NT2/D1 (cell line): Measurements from ENCODE around the gene CTNNA2.

Experiments used
- DNase-seq: peaks from one replicate; pipeline ENCODE4 v3.0.0-alpha.2; 2011; ENCODE audit warnings: low read depth, low spot score
- H3K27me3 ChIP-seq: 2 replicates; pipeline ENCODE4 v1.6.0; 2011; ENCODE audit warnings: mild to moderate bottlenecking; ENCODE audit not compliant: insufficient read length, insufficient read depth
- H3K36me3 ChIP-seq: 2 replicates; pipeline ENCODE4 v1.6.1; 2011; ENCODE audit warnings: mild to moderate bottlenecking, low read length, mixed read lengths; ENCODE audit not compliant: insufficient read depth, insufficient read length
- H3K4me1 ChIP-seq: 2 replicates; pipeline ENCODE4 v1.5.1; 2011; ENCODE audit not compliant: insufficient read depth, insufficient read length
- H3K4me3 ChIP-seq: 2 replicates; pipeline ENCODE4 v1.5.1; 2011; ENCODE audit warnings: low read depth; ENCODE audit not compliant: insufficient read length
- H3K9ac ChIP-seq: 2 replicates; pipeline ENCODE4 v1.6.0; 2011; ENCODE audit warnings: low read depth; ENCODE audit not compliant: insufficient read length
- H3K9me3 ChIP-seq: 2 replicates; pipeline ENCODE4 v1.5.1; 2011; ENCODE audit warnings: mild to moderate bottlenecking, low read length; ENCODE audit not compliant: insufficient read depth
- SUZ12 ChIP-seq: IDR thresholded peaks from 2 replicates; pipeline ENCODE4 v1.6.1; 2011; ENCODE audit not compliant: insufficient read length, insufficient read depth; ENCODE audit errors: extremely low read depth
- YY1 ChIP-seq: IDR thresholded peaks from 2 replicates; pipeline ENCODE4 v1.6.1; 2011; ENCODE audit not compliant: insufficient read length, insufficient read depth
- ZNF274 ChIP-seq: IDR thresholded peaks from 2 replicates; pipeline ENCODE4 v1.6.1; 2011; ENCODE audit warnings: mild to moderate bottlenecking, low read depth, low read length

Gene CTNNA2

DNA sequence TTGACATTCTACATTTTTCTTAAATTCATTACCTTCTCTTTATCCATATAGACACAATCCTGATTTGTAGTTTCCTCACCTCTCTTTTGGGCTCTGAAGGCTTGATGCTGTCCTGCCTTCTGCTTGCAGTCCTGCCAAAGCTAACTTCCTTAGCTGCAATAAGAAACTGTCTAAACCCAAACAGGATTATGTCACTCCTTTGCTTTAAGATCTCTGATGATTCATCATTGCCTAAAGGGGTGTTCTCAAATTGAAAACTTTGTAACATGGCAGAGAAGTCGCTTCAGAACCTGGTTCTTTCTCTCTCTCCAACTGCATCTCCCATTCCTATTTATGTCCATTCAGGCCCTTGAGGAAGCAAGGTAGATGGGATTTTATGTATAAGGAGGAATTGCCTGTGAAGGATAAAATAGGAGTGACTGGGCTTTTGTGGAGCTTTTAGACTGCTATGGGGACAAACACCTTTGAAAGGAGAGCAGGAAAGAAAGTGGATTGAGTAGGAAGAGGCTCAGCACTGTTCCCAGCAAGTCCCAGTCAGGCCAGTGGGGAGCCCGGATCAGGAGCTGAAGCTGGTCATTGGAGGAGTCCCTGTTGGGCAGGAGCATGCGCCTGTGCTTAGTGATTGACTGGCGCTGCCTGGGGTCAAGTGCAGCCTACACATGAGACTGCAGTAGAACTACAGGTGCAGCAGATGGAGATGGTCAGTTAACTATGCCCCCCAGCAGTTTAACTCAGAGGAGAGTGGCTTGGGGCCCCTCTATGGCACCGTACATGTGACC, 390.6 kb downstream of the CTNNA2 start:
- Histone ChIP-seq H3K9ac (no peak overlapping the region), H3K36me3 (no peaks in the 10 kb centered on the region), H3K9me3 (no peaks in the 10 kb centered on the region), H3K4me3 (no peak overlapping the region), H3K27me3 (no peaks in the 10 kb centered on the region), H3K4me1 (no peaks in the 10 kb centered on the region)
- TF ChIP-seq SUZ12 (no peak), YY1 (no peak), ZNF274 (no peak)
- DNase-seq, result no peak

DNA sequence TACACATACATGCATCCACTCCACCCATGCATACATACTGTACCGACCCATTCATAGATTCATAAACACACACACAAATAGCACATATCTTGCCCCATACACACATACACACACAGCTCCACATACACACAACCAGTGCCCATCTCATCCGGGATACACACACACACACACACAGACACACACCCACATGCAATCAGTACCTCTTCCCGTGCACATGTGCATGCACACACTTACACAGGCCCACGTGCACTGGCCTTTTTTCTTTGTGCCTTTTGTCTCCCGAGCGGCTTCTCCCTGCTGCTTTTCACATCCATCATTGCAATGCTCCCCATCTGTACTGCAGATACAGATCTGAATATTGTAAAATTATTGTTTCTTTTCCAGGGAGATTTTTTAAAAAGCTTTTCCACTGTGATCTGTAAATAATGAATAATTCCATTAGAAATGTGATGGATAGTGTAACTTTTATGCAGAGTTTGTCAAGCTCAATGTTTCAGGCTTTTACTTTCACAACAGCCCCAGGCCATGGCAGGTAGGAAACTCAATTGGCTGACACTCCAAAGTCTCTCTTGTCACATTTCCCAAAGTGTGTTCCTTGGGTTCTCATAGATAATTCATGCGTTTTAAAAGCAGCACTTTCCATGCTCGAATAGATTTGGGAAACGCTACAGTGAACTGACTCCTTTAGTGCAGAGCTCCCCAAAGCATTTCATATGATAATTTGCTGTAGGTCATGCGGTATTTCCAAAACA, 393.5 kb downstream of the CTNNA2 start:
- no peaks in the 10 kb centered on the region for H3K4me1 ChIP-seq
- no peaks in the 10 kb centered on the region for H3K36me3 ChIP-seq
- no peaks in the 10 kb centered on the region for H3K27me3 ChIP-seq

DNA sequence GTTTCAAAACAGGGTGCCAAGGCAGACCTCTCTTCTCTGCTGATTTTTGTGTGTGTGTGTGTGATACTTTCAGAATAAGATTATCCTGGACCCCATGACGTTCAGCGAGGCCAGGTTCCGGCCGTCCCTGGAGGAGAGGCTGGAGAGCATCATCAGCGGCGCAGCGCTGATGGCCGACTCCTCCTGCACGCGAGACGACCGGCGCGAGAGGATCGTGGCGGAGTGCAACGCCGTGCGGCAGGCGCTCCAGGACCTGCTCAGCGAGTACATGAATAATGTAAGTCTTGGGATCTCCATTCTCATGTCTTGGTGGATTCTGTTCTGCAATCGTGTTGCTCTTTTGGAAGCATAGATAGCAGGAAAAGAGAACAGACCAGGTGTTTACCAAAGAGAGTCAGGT, 396.7 kb downstream of the CTNNA2 start:
- H3K27me3 ChIP-seq, result no peaks in the 10 kb centered on the region
- DNase-seq, result no peak
- no peaks in the 10 kb centered on the region for H3K4me1 ChIP-seq
- no peaks in the 10 kb centered on the region for H3K36me3 ChIP-seq
- TF ChIP-seq ZNF274, result no peak
- TF ChIP-seq YY1, result no peak
- no peak for TF ChIP-seq SUZ12
- no peak overlapping the region for H3K4me3 ChIP-seq
- H3K9ac ChIP-seq, result no peak overlapping the region
- H3K9me3 ChIP-seq, result no peaks in the 10 kb centered on the region

More for the DNA sequence above, 393.5 kb downstream of the CTNNA2 start:
- Histone ChIP-seq H3K4me3 (no peak overlapping the region), H3K9ac (no peak overlapping the region), H3K9me3 (no peaks in the 10 kb centered on the region)
- DNase-seq, result no peak
- no peak for TF ChIP-seq YY1
- no peak for TF ChIP-seq ZNF274
- no peak for TF ChIP-seq SUZ12

DNA sequence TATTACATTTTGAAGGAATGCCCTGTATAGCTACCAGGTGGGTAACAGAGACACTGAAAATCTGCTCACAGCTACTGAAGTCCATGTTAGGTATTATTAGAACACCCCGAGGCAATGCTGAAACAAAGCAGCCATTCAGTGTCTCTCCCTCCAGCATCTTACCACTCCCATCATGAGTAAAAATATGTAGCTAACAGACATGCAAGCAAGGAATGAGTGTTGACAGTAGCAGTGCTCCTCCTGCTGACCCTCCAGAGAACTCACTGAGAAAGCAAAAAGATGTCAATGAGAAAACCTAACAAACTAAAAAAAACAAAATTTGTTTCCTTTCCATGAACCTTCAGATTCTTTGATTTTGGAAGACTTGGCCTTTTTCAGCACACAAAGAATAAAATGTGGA, 397.8 kb downstream of the CTNNA2 start:
- DNase-seq, result no peak
- Histone ChIP-seq H3K4me1 (no peaks in the 10 kb centered on the region), H3K9ac (no peak overlapping the region), H3K36me3 (no peaks in the 10 kb centered on the region), H3K27me3 (no peaks in the 10 kb centered on the region), H3K4me3 (no peak overlapping the region), H3K9me3 (no peaks in the 10 kb centered on the region)
- no peak for TF ChIP-seq SUZ12
- TF ChIP-seq ZNF274, result no peak
- TF ChIP-seq YY1, result no peak

DNA sequence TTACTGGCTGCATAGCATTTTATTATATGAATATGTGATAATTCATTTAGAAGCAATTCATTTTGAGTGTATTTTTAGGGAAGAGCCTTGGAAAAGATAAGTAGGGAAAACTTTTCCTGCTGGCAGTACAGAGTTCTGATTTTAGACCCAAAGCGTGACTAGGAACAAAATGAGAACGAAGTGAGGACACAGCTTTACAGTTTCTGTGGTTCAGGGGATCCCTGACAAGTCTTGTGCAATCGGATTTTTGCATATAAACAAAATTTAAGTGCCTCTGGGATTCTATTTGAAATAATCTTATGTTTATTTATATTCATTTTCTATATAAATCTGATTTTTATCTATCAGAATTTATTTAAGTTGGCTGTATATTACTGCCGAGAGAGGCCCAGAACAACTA, 402.6 kb downstream of the CTNNA2 start:
- Histone ChIP-seq H3K36me3 (no peaks in the 10 kb centered on the region), H3K9ac (no peak overlapping the region), H3K4me1 (peaks cover 3% of the 10 kb centered on the region), H3K27me3 (no peaks in the 10 kb centered on the region), H3K9me3 (no peaks in the 10 kb centered on the region), H3K4me3 (no peak overlapping the region)
- DNase-seq, result no peak
- no peak for TF ChIP-seq SUZ12
- TF ChIP-seq YY1, result no peak
- no peak for TF ChIP-seq ZNF274

DNA sequence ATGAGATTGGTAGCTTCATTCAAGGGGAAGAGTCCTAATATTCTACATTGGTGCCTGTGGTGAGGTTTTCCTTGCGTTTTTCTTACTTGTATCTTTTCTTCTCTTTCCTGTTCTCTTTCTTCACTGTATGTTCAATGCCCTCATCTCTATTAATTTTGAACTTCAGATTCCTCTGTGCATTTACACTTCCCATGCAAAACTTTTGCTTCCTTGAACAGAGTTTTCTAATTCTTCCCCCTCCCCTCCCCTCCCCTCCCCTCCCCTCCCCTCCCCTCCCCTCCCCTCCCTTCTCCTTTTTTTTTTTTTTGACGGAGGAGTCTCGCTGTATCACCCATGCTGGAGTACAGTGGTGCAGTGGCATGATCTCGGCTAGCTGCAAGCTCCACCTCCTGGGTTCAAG, 403.4 kb downstream of the CTNNA2 start:
- TF ChIP-seq YY1, result no peak
- no peak for TF ChIP-seq ZNF274
- no peak for TF ChIP-seq SUZ12
- H3K4me1 ChIP-seq, result peaks cover 3% of the 10 kb centered on the region
- no peak overlapping the region for H3K4me3 ChIP-seq
- no peak overlapping the region for H3K9ac ChIP-seq
- DNase-seq, result no peak
- no peaks in the 10 kb centered on the region for H3K36me3 ChIP-seq
- H3K27me3 ChIP-seq, result no peaks in the 10 kb centered on the region
- no peaks in the 10 kb centered on the region for H3K9me3 ChIP-seq

DNA sequence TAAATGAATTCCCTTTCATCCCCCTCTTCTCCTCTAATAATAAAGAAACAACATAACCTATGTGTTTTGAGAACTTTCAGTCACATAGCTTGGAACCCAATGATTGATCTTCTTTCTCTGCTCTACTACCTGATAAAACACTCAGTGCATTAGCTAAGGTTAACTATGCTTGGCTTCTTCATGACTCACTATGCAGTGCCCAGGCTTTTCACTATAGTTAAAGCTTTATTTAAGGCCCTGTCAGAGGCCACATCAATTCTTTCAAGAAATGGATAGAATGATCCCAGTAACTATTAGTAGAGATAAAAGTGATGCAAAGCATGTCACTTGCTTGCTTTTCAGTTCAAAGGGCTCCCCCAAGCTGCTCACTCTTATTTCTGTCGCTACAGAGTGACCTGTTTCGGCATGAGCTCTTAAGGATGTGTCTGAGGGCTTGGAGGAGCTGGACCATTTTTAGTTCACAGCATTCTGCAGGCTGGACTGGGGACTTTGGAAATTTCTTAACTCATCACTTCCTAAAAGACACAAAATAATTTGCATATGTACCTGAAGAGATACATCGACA, 407.7 kb downstream of the CTNNA2 start:
- H3K9me3 ChIP-seq, result no peaks in the 10 kb centered on the region
- TF ChIP-seq YY1 (no peak), SUZ12 (no peak), ZNF274 (no peak)
- H3K27me3 ChIP-seq, result no peaks in the 10 kb centered on the region
- DNase-seq, result no peak
- H3K36me3 ChIP-seq, result no peaks in the 10 kb centered on the region
- H3K9ac ChIP-seq, result no peak overlapping the region
- peaks cover 3% of the 10 kb centered on the region for H3K4me1 ChIP-seq
- H3K4me3 ChIP-seq, result no peak overlapping the region
